Brain microvascular endothelial cell (primary cell): ENCODE data around the gene BCAS1.
A peak's percentile ranks its signal among the peaks of the same experiment; 100 is the strongest.
"Not testable (repeated sequence)": the region's sequence is repeated elsewhere in the genome, so short reads cannot be mapped to it uniquely, and the experiment has no call there.

ENCODE experiments used
- DNase-seq: peaks from one replicate; pipeline ENCODE4 v3.0.0-alpha.2; 2020
- H3K27ac ChIP-seq: fragments of 250-450 bp; sonication (Bioruptor Pico); 2 replicates; pipeline ENCODE4 v1.5.1; 2020; ENCODE audit warnings: mild to moderate bottlenecking, moderate library complexity
- H3K27me3 ChIP-seq: fragments of 250-450 bp; sonication (Bioruptor Pico); replicated peaks from 2 replicates; pipeline ENCODE4 v1.5.1; 2020; ENCODE audit warnings: mild to moderate bottlenecking
- H3K36me3 ChIP-seq: fragments of 250-450 bp; sonication (Bioruptor Pico); replicated peaks from 2 replicates; pipeline ENCODE4 v1.5.1; 2020; ENCODE audit warnings: mild to moderate bottlenecking
- H3K4me3 ChIP-seq: 2 replicates; pipeline ENCODE4 v1.5.1; 2011; ENCODE audit warnings: low read depth, mild to moderate bottlenecking, control low read depth, low read length, moderate library complexity
- in situ Hi-C: cut with HindIII; loops from 2 replicates; pipeline ENCODE4 v1.10.0; 2017; ENCODE audit warnings: low sequenced_read_pairs, low pct_ligation_motif_present
- TF ChIP-seq, protein P1 (sequence below): IDR thresholded peaks from 2 replicates; pipeline ENCODE4 v1.5.1; 2011; ENCODE audit warnings: low read depth, mild to moderate bottlenecking, moderate library complexity, low read length, control low read depth, inconsistent platforms; ENCODE audit errors: missing control alignments

The BCAS1 gene

DNA sequence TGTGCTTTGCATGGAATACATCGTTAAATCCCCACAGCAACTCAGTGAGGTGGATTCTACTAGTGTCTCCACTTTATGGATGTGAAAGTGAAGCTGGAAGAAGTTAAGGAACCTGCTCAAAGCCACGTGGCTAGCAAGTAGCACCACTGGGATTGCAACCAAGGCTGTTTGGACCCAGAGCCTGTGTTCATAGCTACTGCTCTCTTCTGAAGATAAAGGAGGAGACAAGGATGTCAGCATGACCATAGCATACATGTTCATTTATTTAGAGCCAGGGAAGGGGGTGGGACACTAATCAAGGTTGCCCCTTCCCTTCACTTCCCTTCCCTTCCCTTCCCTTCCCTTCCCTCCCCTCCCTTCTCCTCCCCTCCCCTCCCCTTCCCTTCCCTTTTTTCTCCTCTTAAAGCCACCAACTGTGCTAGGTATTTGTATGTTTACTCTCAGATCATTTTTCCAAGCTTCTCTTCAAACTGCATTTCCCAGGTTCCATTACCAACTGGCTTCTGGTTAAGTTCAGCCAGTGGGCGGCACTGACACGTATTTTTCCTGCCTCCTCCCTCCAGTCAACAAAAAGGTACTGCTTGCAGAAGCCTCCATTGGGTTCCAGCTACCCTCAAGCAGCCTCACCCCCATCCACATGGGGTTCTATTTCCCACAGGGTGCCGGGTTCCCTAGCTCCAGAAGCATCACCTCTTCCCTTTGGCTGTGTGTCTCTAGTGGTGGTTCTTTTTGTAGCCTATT is 134.9 kb downstream of the BCAS1 start:
- H3K27me3 ChIP-seq = no peaks in the 10 kb centered on the region
- peak overlapping the region; percentile 78 for H3K27ac ChIP-seq
- in situ Hi-C loops = no loop called here
- DNase-seq = no peak
- TF ChIP-seq, protein P1, sequence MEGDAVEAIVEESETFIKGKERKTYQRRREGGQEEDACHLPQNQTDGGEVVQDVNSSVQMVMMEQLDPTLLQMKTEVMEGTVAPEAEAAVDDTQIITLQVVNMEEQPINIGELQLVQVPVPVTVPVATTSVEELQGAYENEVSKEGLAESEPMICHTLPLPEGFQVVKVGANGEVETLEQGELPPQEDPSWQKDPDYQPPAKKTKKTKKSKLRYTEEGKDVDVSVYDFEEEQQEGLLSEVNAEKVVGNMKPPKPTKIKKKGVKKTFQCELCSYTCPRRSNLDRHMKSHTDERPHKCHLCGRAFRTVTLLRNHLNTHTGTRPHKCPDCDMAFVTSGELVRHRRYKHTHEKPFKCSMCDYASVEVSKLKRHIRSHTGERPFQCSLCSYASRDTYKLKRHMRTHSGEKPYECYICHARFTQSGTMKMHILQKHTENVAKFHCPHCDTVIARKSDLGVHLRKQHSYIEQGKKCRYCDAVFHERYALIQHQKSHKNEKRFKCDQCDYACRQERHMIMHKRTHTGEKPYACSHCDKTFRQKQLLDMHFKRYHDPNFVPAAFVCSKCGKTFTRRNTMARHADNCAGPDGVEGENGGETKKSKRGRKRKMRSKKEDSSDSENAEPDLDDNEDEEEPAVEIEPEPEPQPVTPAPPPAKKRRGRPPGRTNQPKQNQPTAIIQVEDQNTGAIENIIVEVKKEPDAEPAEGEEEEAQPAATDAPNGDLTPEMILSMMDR = no peak
- no peak overlapping the region for H3K4me3 ChIP-seq
- no peaks in the 10 kb centered on the region for H3K36me3 ChIP-seq

DNA sequence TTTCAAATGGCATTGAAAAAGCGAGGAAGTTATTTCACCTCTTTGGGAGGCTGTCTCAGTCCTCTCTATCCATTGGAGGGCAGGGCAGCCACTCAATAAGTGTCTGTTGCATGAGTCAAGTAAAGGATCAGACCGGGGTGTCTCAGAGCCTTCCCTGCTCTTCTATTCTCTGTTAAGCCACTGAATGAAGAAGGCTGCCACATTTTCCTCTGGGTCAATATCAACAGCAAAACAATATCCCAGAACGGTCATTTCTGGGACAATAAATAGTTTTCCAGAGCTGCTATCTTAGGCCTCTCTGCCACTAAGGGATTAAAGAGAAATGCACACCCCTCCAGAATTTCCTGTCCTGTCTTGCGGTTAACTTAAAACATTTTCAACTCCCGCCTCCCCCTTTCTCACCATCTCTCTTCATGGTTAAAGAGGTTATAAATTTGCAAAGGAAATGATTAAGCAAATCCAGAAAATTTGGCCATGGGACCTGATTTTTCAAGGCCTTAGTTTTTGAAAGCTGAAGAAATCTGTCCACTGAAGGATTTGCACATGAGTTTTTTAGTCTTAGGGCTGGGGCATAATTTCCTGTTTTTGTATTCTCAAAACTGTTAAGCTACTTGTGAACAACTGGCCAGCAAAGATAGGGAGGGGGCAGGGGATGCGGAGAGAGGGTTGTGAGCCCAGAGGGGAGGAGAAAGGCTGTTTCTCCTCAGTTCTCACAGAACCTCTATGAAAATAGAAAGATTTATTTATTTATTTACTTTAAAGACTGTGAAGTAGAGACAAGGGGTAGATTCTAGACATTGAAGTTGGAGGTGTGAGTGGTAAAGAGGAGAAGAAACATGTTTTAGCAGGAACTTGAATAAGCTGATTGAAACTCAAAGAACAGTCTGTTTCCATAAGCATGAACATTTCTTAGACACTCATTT is 135.7 kb downstream of the BCAS1 start:
- Histone ChIP-seq H3K36me3 (no peaks in the 10 kb centered on the region), H3K27me3 (no peaks in the 10 kb centered on the region), H3K4me3 (no peak overlapping the region), H3K27ac (peak overlapping the region; percentile 78)
- in situ Hi-C loops = no loop called here
- TF ChIP-seq, protein P1 = no peak
- DNase-seq = peak; percentile 95

GRCh38 chr20:53933232-53933846 is 137.1 kb downstream of the BCAS1 start:
- Histone ChIP-seq H3K36me3 (no peaks in the 10 kb centered on the region), H3K27ac (no peak overlapping the region), H3K27me3 (no peaks in the 10 kb centered on the region), H3K4me3 (no peak overlapping the region)
- DNase-seq = no peak
- TF ChIP-seq, protein P1 = no peak
- in situ Hi-C loops = no loop called here

- in situ Hi-C loops, H3K36me3 ChIP-seq, H3K4me3 ChIP-seq, H3K27me3 ChIP-seq, DNase-seq, H3K27ac ChIP-seq: not testable (repeated sequence)
These were observed 137.7 kb downstream of the BCAS1 start for GRCh38 chr20:53932655-53933192.

DNA sequence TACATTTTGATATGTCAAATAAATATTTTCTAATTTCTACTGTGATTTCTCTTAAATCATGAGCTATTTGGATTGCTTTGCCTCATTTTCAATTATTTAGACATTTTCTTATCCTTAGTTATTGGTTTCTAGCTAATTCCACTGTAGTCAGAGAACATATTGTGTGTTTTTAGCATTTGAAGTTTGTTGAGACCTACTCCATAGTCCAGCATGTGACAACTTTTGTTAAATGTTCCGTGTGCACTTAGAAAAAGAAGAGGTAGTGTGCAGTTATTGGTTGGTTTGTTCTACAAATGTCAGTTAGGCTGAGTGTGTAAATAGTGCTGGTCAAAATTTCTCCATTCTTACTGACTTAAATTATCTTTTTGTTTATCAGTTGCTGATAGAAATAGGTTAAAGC is 138.8 kb downstream of the BCAS1 start:
- DNase-seq = no peak
- no peaks in the 10 kb centered on the region for H3K27me3 ChIP-seq
- TF ChIP-seq, protein P1 = no peak
- H3K4me3 ChIP-seq = no peak overlapping the region
- H3K27ac ChIP-seq = no peak overlapping the region
- H3K36me3 ChIP-seq = no peaks in the 10 kb centered on the region
- in situ Hi-C loops = no loop called here
